Pulmonary artery endothelial cell (primary cell): ENCODE measurements around the gene RAB7B. TPM values are rescaled to one million over a fixed set of nuclear protein-coding genes. Genes with fewer than 3 reads are reported as not detected.

Experiments used
- DNase-seq: peaks from one replicate; pipeline ENCODE4 v3.0.0-alpha.2; 2011; ENCODE audit warnings: low read depth, low spot score
- total RNA-seq: library from RNA; depleted of rRNA; stranded (reverse); fragments of >200 nt; gene quantifications from 2 replicates; pipeline ENCODE4 v1.2.3, GENCODE V29; 2014

RAB7B gene
- total RNA-seq, 1 donor from 2014 or later: 0.59 TPM

DNA sequence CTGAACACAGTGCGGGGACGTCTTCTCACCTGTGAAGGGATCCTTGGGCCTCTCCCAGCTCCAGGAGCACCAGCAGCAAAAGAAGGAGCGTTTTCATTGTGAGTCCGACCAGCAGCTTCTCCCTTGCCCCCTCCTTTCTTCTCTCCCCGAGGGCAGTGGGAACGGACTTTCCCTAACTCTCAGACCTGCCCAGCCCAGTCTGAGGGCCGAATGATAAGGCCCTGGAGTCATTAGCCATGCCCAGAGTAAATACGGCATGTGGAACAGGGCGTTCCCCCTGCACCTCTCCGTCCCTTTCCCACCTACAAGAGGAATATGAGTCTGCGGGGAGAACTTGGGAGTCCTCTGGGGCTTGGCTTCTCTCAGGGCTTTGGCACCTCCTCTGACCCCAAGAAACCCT lies 20.5 kb upstream of the RAB7B start, which contains the start of gene CTSE:
Gene CTSE, minus strand, starts transcription at position 201 of the 400 bp plus-strand sequence. Its CDS starts 104 bp downstream, at position 97.
- DNase-seq: no peak

DNA sequence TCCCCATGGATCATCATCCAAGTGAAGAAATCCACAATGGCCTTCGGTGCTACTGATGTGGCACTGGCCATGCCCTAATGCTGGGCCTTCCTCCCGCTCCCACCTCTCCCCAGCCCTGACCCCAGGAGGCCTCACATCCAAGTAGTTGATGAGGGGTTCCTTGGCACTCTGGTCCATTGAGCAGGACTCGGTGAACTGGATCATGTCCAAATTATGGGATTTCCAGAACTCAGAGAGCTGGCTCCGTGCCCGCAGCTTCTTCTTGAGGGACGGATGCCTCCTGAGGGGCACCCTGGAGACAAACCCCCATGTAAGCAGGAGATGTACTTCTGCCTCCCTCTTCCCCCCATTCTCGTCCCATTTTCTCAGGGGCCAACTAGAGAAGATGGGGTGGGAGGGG lies 19.6 kb upstream of the RAB7B start:
- DNase-seq: no peak

DNA sequence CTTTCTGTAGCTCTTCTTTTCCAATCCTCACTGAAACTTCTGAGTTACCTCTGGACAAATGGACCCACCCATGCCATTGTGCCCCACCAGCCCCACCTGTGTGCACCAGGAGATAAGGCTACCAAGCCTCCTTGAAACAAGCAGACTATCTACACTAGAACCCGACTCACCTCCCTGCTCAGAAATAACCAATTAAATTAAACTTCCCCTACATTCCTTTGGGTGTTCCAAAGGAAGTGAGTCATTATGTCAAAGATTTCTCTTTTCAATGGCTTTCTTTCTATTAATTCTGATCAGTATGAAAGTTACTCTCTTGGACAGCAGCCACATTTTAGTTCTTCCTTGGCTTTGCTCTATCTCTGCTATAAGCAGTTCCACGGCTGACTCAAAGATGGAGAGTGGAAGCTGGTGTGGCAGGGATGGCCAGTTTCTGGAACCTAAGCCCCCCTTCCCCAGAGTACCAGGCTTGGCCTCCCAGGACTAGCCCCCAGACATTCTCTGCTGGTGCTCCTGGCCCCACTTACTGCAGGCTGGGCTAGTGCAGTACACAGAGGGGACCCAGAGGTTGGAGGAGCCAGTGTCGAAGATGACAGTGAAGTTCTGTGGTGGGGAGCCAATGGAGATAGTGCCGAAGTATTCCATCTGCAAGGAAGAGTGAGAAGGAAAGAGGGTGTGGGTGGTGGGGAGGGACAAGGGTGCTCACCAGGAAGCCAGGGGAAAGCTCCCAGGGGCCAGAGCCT lies 18.6 kb upstream of the RAB7B start:
- peak; percentile 15 for DNase-seq

DNA sequence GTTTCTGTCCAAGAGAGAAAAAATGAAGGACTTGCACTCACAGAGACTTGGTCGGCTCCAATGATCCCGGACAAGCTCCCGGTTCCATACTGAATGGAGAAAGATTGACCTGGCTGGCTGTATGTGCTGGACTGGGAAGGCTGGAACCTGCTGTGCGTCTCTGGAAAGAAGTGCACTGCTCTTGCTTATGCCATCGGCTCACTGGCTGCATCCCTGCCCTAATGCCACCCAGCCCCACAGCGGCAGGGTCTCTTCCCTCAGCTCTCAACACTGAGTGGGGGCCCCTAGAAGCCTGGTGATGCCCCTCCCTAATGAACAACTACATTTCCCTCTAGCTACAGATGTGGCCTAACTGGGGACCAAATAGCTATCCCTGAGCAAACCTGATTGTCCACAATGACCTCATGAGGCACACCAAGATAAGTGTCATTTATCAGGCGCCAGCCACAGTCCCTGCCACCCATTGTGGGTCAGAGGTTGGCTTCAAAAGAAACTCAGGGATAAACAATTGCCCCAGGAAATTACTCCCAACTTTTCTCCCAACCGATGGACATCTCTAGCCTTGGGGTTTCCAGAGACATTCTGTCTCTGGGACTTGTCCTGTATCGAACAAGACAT lies 17.9 kb upstream of the RAB7B start:
- DNase-seq: no peak

DNA sequence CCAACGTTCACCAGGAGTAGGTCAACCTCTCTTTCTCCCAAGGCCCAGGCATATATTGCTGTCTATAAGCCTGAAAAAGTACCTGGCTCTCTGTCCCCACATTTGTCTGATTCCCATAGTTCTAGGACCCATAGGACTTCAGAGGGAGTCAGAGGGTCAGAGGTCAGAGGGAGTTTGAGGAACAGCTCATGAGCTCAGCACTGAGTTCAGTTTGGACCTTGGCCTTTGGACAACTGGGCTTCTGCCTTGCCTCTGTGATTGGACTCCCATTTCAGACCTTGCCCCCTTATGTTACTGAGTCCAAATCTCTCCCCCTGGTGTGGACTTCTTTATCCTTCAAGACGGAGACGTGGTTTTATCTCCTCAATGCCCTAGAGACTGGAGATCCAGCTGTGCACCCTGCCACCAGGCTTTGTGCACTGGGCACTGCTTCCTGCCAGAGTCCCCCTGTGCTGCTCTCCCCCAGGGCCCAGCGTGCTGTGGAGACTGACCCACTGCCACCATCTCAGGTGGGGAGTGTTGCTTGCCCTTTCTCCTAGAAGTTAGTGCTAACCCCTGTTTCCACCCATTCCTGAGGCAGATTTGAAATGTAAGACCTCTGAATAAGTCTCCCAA lies 17.3 kb upstream of the RAB7B start:
- DNase-seq: no peak

DNA sequence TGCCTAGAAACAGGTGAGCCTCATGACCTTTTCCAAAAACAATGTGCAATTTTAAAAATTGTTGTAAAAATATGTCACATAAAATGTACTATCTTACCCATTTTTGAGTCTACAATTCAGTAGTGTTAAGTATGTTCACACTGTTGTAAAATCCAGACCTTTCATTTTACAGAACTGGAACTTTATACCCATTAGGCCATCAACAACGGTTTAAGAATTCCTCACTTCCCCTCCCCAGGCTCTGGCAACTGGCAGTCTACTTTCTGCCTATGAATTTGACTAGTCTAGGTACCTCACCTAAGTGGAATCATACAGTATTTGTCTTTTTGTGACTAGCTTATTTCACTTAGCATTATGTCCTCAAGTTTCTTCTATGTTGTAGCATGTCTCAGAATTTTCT lies 11.9 kb upstream of the RAB7B start:
- no peak for DNase-seq

DNA sequence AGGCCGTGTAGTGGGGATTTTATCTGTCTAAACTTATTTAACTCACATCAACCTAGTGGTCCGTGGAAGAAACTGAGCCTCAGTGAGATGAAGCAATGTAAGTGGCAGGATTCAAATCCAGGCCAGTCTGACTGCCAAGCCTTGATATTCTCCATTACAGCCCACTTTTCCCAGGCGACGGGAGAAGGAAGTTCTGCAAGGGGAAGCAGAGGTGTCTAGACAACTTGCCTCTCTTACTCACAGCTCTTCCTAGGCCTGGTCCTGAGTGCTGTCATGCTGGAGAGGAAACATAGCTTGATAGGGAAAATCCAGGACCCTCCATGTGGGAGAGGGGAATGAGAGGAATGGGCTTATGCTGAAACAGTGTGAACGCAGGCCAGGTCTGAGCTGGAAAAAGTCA lies 11.4 kb upstream of the RAB7B start:
- no peak for DNase-seq

DNA sequence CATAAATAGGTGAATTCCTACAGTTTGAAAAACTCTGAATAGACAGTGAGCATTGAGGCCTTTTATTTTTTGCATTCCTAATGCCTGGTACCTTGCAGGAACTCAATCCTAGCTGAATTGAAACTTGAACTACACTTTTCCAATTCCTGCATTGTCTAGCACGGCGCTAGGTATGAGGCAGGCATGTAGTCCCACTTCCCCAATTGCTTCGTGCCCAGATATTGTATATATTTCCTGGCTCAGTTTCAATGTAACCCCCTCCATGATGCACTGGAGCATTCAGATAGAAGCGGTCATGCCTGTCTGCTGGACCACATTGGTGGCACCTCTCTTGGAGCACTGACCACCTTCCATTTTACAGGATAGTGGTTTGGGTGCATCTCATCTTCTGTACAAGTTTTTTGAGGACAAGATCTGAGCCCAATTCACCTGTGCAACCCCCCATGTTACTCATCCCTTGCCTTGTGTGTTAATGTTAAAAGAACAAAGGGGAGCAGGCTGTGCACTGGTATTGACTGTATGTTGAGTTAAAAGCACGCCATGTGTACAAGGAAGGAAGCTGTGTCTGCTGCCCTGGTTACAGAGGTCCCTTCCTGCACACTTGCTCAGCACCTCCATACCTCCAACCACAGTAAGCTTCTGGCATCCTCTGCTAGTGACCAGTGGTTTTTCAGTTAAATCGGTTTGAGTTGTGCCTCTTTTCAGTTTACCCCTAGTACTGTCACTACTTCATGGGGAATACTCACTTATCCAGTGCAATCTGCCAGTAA lies 10.0 kb upstream of the RAB7B start:
- DNase-seq: no peak

DNA sequence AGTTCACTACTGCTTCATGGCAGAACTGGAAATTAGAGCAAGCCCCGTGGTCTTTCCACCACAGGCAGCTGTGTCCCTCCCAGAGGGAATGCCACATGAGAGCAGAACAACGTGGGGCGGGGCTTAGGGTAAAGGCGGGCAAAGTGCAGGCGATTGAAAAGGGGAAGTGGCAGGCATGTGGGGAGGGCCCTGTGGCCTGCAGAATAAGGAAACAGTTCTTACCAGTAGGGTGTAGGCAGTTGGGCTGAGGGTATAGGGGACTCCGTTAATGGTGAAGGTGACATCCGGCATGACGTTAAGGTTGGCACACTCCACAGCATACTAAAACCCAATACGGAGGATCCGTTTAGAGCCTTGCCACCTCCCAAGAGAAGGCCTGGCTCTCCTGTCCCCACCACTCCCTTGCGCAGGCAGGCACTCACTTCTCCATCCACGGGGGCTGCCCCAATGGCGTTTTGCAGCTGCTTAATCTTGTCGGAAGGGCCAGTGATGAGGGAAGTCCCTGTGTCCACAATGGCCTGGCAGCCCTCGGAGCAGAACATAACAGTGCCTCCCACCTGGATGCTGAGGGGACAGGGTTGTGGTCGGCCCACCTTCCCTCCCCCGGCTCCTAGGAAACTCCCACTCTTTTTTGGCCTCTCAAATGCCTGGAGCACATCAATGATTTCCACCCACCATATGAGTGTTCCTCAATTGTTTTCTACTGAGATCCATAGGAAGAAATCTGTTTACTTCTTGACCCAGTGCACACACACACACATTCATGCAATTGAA lies 9.1 kb upstream of the RAB7B start:
- no peak for DNase-seq

DNA sequence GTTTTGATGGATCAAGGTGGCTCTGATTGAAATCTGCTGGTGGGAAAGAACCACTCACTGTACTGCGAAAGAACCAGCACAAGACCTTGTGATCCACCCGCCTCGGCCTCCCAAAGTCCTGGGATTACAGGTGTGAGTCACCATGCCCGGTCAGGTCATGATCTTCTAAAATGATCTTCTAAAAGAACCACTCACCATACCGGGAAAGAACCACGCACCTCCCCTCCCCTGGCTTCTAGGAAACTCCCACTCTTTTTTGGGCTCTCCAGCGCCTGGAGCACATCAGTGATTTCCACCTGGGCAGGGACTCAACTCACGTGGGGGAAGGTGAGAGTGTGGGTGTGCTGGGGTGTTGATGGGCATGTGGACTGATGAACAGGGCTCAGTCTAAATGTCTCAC lies 7.9 kb upstream of the RAB7B start:
- DNase-seq: no peak

DNA sequence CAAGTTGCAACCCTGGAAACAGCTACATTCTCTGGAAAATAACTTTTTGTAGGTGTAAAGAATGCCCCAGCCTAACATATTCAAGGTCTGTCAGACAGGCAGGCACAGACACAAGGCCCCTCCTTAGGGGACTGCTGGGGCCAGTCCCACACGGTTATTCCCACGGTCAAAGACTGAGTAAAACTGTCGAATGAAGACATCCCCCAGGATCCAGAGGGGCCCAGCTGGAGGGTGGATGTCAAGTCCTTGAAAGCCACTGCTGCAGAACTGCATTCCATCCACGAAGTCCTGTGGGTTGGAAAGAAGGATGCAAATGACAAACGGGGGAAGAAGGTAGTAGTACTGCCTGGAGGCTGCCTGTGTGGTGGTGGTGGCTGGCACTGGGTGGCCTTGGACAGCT lies 6.9 kb upstream of the RAB7B start:
- no peak for DNase-seq

DNA sequence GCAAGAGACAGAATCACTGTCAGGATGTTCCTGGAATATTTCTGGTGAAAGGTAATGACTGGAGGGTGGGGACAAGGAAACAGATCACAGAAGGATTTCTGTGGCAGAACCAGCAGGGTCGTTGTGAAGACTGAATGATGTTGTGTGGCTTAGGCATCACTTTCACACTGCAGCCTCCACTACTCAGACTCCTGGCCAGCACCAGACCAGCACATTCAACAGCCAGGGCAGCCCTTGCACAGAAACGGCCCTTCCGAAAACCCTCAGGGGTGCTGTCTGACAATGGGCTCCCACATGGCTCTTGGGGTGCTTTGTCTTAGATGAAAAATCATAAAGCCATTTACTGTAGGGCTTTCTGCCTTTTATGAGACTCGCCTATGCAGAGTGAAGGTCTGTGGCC lies 3.8 kb upstream of the RAB7B start:
- no peak for DNase-seq

DNA sequence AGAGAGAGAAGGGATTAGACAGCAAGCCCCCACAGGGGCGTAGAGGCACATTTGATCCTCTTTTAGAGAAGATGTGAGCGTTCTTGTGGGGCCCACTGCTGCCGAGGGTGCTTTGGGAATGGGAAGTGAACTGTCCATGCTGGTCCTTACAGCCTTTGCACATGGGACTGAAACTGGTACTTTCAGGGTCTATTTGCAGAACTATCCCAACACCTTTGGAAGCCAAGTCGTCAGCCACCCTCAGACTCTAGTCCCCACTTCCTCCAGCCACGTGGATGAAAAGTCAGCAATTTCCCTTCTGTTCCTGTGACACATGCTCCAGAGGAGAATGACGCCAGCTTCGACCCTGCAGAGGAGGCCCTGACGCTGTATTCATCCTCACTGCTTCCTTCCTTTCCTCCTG lies 2.6 kb upstream of the RAB7B start:
- no peak for DNase-seq

DNA sequence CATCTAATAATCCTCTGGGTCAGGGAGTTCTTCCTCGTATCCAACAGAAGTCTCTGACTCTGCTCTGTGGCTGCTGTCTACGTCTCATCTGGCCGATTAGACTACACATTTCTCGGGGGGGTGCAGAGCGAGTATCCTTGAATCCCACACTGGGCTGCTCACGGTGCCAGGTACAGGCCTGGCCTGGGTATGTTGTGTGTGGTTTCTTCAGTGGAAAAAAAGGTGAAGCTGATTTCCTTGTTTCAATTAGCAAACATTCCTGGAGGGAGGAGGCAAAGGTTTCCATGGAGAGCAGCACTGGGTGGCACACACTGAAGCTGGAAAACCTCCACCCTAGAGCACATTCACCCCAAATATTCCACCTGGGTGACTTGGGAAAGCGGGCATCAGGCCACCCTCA lies 2.0 kb upstream of the RAB7B start:
- no peak for DNase-seq

DNA sequence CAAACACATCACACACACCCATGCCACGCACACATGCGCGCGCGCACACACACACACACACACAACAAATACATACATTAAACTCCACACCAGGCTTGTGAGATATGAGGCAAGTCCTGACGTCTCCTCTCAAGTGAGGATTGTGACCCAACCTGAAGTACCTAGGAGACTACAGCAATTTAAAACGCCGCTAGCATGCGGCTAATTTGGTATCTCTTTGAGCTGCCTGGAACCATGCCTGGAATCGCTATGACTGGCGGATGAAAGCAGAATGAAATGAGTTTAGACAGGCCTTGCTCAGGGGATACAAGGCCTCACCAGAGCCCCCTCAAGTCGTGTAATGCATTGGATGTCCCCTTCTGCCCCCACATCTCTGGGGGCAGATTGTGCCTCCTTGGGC lies 1.6 kb upstream of the RAB7B start:
- DNase-seq: no peak

DNA sequence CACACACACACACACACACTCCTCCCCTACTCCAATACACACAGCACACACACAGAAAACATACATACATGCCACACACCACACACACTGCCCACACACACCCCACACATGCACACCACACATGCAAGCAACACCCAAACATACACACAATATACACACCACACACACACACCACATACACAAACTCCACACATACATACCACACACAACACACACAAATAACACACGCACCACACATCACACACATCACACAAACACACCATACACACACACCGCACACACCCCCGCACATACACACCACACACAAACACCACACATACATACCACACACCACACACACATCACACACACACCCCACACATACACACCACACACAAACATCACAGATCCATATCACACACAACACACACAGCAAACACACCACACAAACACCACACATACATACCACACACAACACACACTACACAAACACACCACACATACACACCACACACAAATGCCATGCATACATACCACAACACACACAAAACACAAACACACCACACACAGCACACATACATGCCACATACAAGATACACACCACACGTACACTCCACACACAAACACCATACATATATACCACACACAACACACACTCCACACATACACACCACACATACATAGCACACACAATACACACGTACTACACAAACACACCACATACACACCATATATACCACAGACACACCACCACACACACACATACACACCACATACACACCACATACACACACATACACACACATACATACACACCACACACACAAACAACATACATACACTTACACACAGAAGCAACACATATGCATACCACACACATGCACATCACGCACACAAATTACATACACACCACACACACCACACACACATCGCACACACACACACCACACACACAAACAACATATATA lies 932 bp upstream of the RAB7B start:
- no peak for DNase-seq

DNA sequence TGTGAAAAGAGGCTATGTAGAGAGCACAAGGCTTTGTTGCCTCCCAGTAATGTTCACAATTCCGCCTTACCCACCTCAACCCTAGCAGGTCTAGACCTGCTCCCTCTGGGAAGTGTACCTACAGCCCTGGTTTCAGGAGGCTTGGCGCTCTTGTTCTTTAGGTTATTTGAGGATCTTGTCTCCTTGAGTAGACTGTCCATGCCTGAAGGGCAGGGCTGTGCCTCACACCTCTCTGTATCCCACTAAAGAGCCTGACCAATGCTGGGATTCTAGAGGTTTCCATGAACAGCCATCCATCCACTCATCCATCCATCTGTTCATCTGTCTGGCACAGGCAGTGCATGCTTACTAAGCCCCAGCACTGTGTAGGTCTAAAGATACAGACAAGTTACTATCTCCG lies 1.0 kb downstream of the RAB7B start:
- DNase-seq: no peak

DNA sequence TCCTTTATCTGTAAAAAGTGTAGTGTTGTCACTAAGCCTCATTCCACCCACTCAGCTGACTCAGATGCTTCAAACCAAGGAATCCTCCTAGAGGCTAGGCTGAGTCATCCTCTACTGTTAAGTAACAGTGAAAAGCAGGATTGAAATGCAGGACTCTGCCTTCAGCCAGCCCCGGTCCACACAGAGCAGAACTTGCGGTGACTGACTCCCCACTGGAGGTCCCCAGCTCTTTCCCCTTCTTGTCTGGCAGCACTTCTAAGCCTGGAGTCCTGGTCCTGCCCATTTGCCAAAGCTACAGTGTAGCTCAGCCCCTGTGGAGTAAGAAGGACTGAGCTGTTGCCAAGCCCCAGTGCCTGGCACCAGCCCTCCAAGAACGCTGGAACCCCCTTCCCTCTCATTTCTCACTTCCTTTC lies 1.7 kb downstream of the RAB7B start:
- DNase-seq: no peak

DNA sequence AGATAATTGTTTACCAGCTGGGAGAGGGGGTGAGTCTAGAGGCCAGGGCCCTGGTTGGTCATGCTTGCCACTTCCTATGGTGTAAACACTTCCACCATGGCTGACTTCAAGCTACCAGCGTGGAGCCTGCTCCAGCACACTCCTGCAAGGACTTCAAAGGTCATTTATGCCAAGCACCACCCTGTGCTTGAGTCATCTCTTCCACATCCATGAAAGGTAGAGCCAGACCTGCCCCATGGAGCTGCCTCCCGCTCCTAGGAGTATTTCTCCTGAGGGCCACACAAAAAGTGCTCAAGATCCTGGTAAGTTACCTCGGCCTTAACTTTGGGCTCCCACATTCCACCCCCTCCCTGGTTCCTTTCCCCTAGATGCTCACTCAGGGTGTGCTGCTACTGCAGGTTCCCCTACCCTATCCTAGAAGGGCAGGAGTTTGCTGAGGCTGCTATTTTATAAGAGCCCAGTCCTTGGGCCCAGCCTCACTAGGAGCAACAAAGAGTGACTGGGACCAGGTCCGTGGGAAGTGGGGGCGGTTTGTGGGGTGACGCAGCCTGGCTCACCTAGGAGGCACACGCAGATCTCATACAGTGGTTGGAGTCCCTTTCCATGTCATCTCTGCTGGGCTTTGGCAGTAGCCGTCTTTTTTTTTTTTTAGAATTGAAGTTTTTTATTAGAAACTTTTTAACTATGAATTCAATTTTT lies 2.4 kb downstream of the RAB7B start:
- no peak for DNase-seq
